ENCODE results near the gene DUSP10. TPM values are rescaled to one million over a fixed set of nuclear protein-coding genes. Genes with fewer than 3 reads are reported as not detected.
A peak's percentile ranks its signal among the peaks of the same experiment; 100 is the strongest.

The DUSP10 gene
- total RNA-seq, 2 donors from 2014 or later: 8.2 to 11.7 TPM

DNA sequence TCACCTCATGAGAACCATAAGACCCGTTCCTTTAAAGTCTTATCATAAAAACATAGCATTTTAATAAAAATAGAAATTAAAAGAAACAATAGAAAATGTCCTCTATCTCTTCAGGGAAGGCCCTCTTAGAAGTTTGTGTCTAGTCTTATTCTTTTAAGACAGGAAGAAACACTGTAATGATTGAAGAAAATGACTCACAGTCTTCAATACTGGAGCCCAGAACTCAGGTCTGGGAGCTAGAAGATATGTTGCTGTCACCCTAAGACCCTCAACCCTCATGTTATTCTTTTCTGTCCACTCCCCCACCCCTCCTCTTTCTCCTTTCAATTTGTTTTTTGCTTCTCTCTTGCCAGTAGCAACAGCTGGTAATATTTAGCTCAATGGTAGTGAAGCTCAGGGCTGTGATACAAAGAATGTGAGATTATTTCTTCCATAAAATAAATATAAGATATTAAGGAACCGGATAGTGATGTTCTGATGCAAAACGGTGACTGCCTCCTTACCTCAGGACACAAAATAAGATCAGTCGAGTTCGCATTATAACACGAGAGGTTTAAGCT, 12.0 kb downstream of the DUSP10 start:
- no peak for ATAC-seq (replicated peaks)
- Mint-ChIP-seq H3K4me1 (peaks cover 40% of the 10 kb centered on the region), H3K9me3 (no peaks in the 10 kb centered on the region), H3K27me3 (no peaks in the 10 kb centered on the region), H3K36me3 (ENCODE audit: low read depth) (peaks cover 2% of the 10 kb centered on the region), H3K4me3 (peak overlapping the region; percentile 9), H3K27ac (peak overlapping the region; percentile 34)

GRCh38 chr1:221728037-221728505, 13.8 kb downstream of the DUSP10 start:
- H3K4me1 Mint-ChIP-seq: peaks cover 40% of the 10 kb centered on the region

DNA sequence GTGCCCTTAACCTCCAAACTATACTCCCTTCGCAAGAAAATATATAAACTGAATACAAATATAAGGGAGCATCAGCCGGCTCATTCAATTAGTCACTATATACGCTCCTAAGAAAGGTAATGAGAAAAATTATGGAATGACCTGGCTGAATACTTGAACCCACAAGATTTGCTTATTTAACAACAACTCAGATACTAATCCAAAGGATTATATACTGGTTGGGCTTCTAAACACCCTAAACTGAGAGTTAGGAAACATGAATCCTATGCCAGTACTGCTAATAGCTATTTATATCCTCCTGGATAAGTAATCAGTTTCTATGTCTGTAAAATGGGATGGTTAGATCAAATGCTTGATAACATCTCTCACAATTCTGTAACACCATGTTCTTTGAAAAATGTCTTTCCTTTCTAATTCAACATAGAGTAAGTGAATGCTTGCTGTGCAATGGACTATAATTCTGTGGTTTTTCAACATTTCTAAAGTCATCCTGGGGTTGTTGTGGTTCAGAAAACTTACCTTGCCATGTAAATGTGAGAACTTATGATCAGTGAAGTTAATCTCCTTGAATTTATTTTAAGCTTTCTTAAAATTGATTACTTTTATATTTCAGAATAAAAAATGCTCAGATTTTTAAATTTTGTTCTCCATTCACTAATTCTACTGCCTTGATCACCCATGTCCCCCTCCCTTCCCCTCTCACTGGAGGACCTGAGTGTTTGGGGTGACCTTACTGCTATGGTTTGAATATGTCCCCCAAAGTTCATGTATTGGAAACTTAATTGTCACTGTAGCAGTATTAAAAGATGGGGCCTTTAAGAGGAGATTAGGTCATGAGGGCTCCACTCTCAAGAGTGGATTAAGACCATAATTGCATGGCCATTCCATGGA, 14.5 kb downstream of the DUSP10 start:
- H3K27ac Mint-ChIP-seq: peak overlapping the region; percentile 97
- ATAC-seq (replicated peaks): peak; percentile 41
- H3K27me3 Mint-ChIP-seq: no peaks in the 10 kb centered on the region
- H3K9me3 Mint-ChIP-seq: no peaks in the 10 kb centered on the region
- peaks cover 14% of the 10 kb centered on the region for H3K36me3 Mint-ChIP-seq (ENCODE audit: low read depth)
- H3K4me1 Mint-ChIP-seq: peaks cover 40% of the 10 kb centered on the region
- peak overlapping the region; percentile 85 for H3K4me3 Mint-ChIP-seq

More at GRCh38 chr1:221728037-221728505, 13.8 kb downstream of the DUSP10 start:
- no peaks in the 10 kb centered on the region for H3K27me3 Mint-ChIP-seq
- no peak for ATAC-seq (replicated peaks)
- H3K36me3 Mint-ChIP-seq (ENCODE audit: low read depth): peaks cover 11% of the 10 kb centered on the region
- H3K27ac Mint-ChIP-seq: peak overlapping the region; percentile 97
- no peaks in the 10 kb centered on the region for H3K9me3 Mint-ChIP-seq
- peak overlapping the region; percentile 85 for H3K4me3 Mint-ChIP-seq

- peaks cover 40% of the 10 kb centered on the region for H3K4me1 Mint-ChIP-seq
- peaks cover 17% of the 10 kb centered on the region for H3K36me3 Mint-ChIP-seq (ENCODE audit: low read depth)
- no peaks in the 10 kb centered on the region for H3K27me3 Mint-ChIP-seq
- peak; percentile 78 for ATAC-seq (replicated peaks)
- peak overlapping the region; percentile 97 for H3K27ac Mint-ChIP-seq
- H3K4me3 Mint-ChIP-seq: peak overlapping the region; percentile 85
- no peaks in the 10 kb centered on the region for H3K9me3 Mint-ChIP-seq
Measured at GRCh38 chr1:221725735-221726672, 15.9 kb downstream of the DUSP10 start.

- peaks cover 40% of the 10 kb centered on the region for H3K4me1 Mint-ChIP-seq
- no peaks in the 10 kb centered on the region for H3K9me3 Mint-ChIP-seq
- peak overlapping the region; percentile 97 for H3K27ac Mint-ChIP-seq
- H3K27me3 Mint-ChIP-seq: no peaks in the 10 kb centered on the region
- peaks cover 19% of the 10 kb centered on the region for H3K36me3 Mint-ChIP-seq (ENCODE audit: low read depth)
- H3K4me3 Mint-ChIP-seq: peak overlapping the region; percentile 85
- ATAC-seq (replicated peaks): no peak
Measured at GRCh38 chr1:221724931-221725605, 16.8 kb downstream of the DUSP10 start.

DNA sequence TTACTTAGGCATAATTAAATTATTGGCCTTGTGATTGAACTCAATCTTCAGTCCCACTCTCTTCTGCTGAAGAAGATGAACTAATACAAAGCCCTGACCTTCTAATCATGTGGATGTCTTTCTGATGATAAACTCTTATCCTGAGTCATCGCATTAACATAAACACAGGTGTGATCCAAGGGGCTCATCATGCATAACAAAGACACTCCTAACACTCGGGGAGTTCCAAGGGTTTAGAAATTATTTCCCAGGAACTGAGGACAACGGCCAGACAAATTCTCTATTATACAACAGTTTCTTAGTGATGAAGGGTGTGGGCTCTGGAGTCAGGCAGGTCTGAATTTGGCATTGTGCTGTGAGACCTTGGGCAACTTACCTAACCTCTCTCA, 18.0 kb downstream of the DUSP10 start:
- no peak for ATAC-seq (replicated peaks)
- Mint-ChIP-seq H3K27ac (no peak overlapping the region), H3K4me1 (peaks cover 40% of the 10 kb centered on the region), H3K27me3 (no peaks in the 10 kb centered on the region), H3K9me3 (no peaks in the 10 kb centered on the region), H3K36me3 (ENCODE audit: low read depth) (peaks cover 19% of the 10 kb centered on the region), H3K4me3 (no peak overlapping the region)

DNA sequence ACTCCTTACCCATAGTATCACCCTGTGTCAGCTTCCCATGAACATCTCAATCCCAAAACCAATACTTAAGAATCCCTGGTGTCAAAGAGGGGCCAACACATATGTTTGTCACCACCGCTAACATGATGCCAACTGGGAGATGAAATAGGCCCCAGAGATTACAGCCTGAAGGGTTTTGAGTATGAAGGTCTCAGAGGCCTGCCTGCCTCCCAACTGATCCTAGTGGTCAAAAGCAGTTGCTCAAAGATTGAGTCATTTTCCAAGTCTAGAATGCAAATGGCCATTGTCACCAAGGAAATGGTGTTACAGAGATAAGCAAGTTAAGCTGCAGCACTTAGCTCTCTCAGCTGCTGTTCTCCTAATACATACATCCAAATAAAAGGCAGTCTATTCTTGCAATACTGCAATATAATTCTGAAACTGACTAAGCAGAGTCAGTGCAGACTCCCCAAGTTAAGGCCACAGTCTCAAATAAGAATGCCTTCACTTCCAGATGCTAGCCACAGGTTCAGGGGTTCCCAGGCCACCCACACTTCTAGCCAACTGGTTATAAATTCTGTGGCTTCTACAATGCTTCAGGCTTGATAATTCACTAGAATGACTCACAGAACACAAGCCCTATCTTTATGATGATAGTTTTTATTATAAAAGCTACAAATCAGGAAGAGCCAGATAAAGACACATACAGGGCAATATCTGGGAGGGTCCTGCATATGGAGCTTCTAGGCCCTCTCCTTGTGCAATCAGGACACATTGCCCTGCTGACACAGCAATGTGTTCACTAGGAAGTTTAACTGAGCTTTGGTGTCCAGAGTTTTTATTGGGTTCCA, 18.7 kb downstream of the DUSP10 start:
- H3K27me3 Mint-ChIP-seq: no peaks in the 10 kb centered on the region
- peak overlapping the region; percentile 10 for H3K27ac Mint-ChIP-seq
- H3K9me3 Mint-ChIP-seq: no peaks in the 10 kb centered on the region
- ATAC-seq (replicated peaks): peak; percentile 45
- peaks cover 19% of the 10 kb centered on the region for H3K36me3 Mint-ChIP-seq (ENCODE audit: low read depth)
- H3K4me3 Mint-ChIP-seq: no peak overlapping the region
- H3K4me1 Mint-ChIP-seq: peaks cover 38% of the 10 kb centered on the region

GRCh38 chr1:221722254-221723017, 19.5 kb downstream of the DUSP10 start:
- no peak overlapping the region for H3K4me3 Mint-ChIP-seq
- no peaks in the 10 kb centered on the region for H3K9me3 Mint-ChIP-seq
- H3K27me3 Mint-ChIP-seq: no peaks in the 10 kb centered on the region
- no peak for ATAC-seq (replicated peaks)
- H3K4me1 Mint-ChIP-seq: peaks cover 31% of the 10 kb centered on the region
- peak overlapping the region; percentile 10 for H3K27ac Mint-ChIP-seq
- H3K36me3 Mint-ChIP-seq (ENCODE audit: low read depth): peaks cover 19% of the 10 kb centered on the region

DNA sequence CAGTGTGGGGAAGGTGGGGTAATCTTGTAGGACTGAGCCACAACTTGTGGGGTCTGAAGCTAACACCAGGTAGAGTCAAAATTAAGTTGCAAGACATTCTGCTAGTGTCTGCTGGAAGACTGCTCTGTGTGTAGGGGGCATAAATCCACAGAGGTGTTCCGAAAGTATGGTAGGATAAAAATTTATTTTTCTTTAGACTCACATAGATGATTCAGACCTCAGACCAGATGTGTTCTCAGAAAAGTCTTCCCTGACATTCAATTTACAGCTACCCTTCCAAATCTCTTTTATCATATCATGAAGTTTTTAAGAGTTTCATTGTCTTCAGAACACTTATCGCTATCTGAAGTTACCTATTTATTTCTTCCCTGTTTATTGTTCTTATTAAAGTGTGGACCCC, 21.3 kb downstream of the DUSP10 start:
- Mint-ChIP-seq H3K4me3 (no peak overlapping the region), H3K36me3 (ENCODE audit: low read depth) (peaks cover 19% of the 10 kb centered on the region), H3K9me3 (no peaks in the 10 kb centered on the region), H3K4me1 (peaks cover 22% of the 10 kb centered on the region), H3K27ac (no peak overlapping the region), H3K27me3 (no peaks in the 10 kb centered on the region)
- no peak for ATAC-seq (replicated peaks)

DNA sequence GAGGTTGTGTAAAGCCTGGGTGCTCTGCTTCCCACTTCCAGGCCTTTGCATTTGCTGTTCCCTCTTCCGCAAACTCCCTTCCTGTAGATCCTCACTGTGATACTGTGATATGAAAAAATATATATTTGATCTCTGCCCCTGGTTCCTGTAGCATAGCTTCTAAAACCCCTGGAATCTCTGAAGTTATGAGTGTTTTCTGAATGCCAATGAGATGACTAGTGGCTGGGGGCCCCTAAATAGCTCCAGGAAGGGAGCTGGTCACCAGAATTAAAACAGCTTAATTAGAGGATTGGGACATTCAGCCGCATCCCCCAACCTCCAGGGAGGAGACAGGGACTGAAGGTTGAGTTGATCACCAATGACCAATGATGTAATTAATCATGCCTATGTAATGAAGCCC, 21.9 kb downstream of the DUSP10 start:
- H3K4me1 Mint-ChIP-seq: peaks cover 22% of the 10 kb centered on the region
- ATAC-seq (replicated peaks): no peak
- H3K9me3 Mint-ChIP-seq: no peaks in the 10 kb centered on the region
- no peak overlapping the region for H3K27ac Mint-ChIP-seq
- H3K36me3 Mint-ChIP-seq (ENCODE audit: low read depth): peaks cover 19% of the 10 kb centered on the region
- no peak overlapping the region for H3K4me3 Mint-ChIP-seq
- H3K27me3 Mint-ChIP-seq: no peaks in the 10 kb centered on the region

DNA sequence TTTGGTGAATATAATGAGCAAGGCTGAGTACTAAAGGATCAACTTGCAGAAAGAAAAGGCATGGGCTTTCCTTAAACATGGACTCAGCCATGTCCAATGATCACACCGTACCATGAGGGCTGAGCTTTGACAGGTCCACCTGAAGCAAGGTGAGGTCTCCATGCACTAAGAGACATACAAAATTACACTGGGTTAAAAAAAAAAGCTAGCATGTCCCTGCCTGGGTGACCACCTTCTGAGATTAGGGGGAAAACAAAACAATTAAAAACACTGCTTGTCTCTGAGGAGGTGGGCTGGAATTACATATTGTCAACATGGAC, 22.7 kb downstream of the DUSP10 start:
- H3K27me3 Mint-ChIP-seq: no peaks in the 10 kb centered on the region
- ATAC-seq (replicated peaks): no peak
- peaks cover 19% of the 10 kb centered on the region for H3K36me3 Mint-ChIP-seq (ENCODE audit: low read depth)
- no peak overlapping the region for H3K27ac Mint-ChIP-seq
- H3K9me3 Mint-ChIP-seq: no peaks in the 10 kb centered on the region
- H3K4me1 Mint-ChIP-seq: peaks cover 20% of the 10 kb centered on the region
- no peak overlapping the region for H3K4me3 Mint-ChIP-seq

DNA sequence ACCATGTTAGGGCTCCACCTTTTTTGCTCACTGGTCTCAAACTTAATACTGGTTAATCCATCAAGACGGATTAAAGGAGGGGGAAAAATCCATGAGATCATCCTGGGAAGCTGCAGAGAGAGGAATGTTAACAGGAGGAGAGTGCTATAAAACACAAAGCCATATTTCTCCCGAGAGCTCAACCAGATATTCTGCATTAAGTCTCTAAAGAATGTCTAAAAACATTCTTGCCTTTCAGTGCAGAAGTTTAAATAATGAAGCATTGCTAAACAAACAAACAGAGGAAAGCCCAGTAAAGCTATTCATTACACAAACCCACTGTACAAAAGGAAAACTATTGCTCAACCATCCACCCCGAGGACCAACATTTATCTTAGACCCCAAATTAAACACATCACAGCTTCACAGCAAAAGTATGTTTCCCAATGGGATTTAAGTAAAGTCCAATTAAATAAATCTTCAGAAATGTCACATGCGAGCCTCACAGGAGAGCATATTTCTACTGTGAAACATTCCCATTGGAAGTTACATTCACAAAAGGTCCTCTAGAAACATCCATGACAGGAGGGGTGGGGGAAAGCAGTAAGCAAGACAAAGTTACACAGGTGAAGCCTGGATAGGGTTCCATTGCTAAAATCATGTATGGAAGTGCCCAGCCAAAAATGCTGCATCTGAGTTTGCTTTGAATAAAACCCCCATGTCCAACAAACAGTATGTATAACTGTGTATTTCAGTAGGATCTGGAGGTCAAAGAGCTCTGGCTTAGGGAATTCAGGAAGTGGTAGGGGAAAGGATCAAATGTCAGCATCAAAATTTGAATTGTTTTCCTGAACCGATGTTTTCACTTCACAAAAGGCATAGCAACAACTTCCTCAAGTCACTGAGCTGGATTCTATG, 23.3 kb downstream of the DUSP10 start:
- Mint-ChIP-seq H3K36me3 (ENCODE audit: low read depth) (peaks cover 13% of the 10 kb centered on the region), H3K9me3 (no peaks in the 10 kb centered on the region), H3K27ac (no peak overlapping the region), H3K27me3 (no peaks in the 10 kb centered on the region), H3K4me1 (peaks cover 23% of the 10 kb centered on the region), H3K4me3 (no peak overlapping the region)
- ATAC-seq (replicated peaks): no peak

All from activated T-helper 17 cell treated with anti-CD3 and anti-CD28 coated beads, Interleukin-2, amount 50 U/mL, for 72 hours (primary cell).